GM12878 (cell line): ENCODE measurements around the gene KIRREL3. TPM values are rescaled to one million over a fixed set of nuclear protein-coding genes. Genes with fewer than 3 reads are reported as not detected.

Experiments
- ATAC-seq: fragments of 200-7000 bp; cut with Tn5 transposase; 3 replicates; pipeline ENCODE4 v1.9.1; 2020; ENCODE audit warnings: mild to moderate bottlenecking, moderate library complexity
- BruUV-seq: library from RNA; stranded (reverse); fragments of 400-500 nt; replicated peaks from 2 replicates; lab custom pipeline; 2021; lab: Mats Ljungman, UMichigan
- CTCF ChIA-PET: fragments of 300-600 bp; sonication (Branson Sonifier 250); formaldehyde crosslinking; extraction: SDS; loops from one replicate; lab custom pipeline; 2021; ENCODE audit warnings: inconsistent platforms; lab: Yijun Ruan, JAX
- POLR2A ChIA-PET: fragments of 350-600 bp; formaldehyde crosslinking; extraction: SDS; loops from one replicate; lab custom pipeline; 2021; ENCODE audit warnings: inconsistent platforms; lab: Charles Lee
- RAD21 ChIA-PET: fragments of 300-600 bp; sonication (Branson Sonifier 250); formaldehyde crosslinking; loops from one replicate; lab custom pipeline; 2023; ENCODE audit warnings: antibody characterized with exemption; ENCODE audit not compliant: unreplicated experiment; lab: Charles Lee
- SMC1A ChIA-PET: fragments of 300-600 bp; sonication (Branson Sonifier 250); formaldehyde crosslinking; loops from one replicate; lab custom pipeline; 2023; ENCODE audit not compliant: unreplicated experiment, uncharacterized antibody; lab: Charles Lee
- DNase-seq: peaks from one replicate; pipeline ENCODE4 v3.0.0-alpha.2; 2011; ENCODE audit warnings: low read depth, low spot score
- FAIRE-seq: peaks from 3 replicates; lab custom pipeline; 2011; peaks lifted over from hg19 to GRCh38; lab: Jason Lieb, UNC
- H2AFZ ChIP-seq: 2 replicates; pipeline ENCODE4 v1.6.0; 2011; ENCODE audit warnings: low read depth, low read length, control low read depth; ENCODE audit not compliant: control insufficient read depth
- H3K27ac ChIP-seq: 2 replicates; pipeline ENCODE4 v1.5.1; 2011; ENCODE audit warnings: control low read depth; ENCODE audit not compliant: control insufficient read depth, insufficient read depth
- H3K27me3 ChIP-seq, 2 experiments: replicated peaks in 1 of 2; 2 replicates each; pipeline versions ENCODE4 v1.6.0 to v1.6.1; 2011; ENCODE audit warnings: low read length in 1 of 2; ENCODE audit not compliant: control insufficient read depth in 2 of 2, insufficient read depth in 2 of 2
- H3K36me3 ChIP-seq, 2 experiments: 2 replicates each; pipeline ENCODE4 v1.5.1; 2011; ENCODE audit warnings: low read length in 1 of 2; ENCODE audit not compliant: control insufficient read depth in 2 of 2, insufficient read depth in 2 of 2
- H3K4me1 ChIP-seq: 2 replicates; pipeline ENCODE4 v1.6.1; 2011; ENCODE audit warnings: mild to moderate bottlenecking, low read length, moderate library complexity, mixed read lengths; ENCODE audit not compliant: control insufficient read depth, insufficient read depth
- H3K4me2 ChIP-seq: 2 replicates; pipeline ENCODE4 v1.6.0; 2011; ENCODE audit warnings: control low read depth; ENCODE audit not compliant: control insufficient read depth, insufficient read depth
- H3K4me3 ChIP-seq: fragments of 200-600 bp; sonication (generic); 2 replicates; pipeline ENCODE4 v1.5.1; 2016
- H3K79me2 ChIP-seq: 2 replicates; pipeline ENCODE4 v1.6.0; 2011; ENCODE audit warnings: low read length; ENCODE audit not compliant: control insufficient read depth, insufficient read depth
- H3K9ac ChIP-seq: 2 replicates; pipeline ENCODE4 v1.8.0; 2011; ENCODE audit warnings: low read length, control low read depth, mixed read lengths; ENCODE audit not compliant: control insufficient read depth, insufficient read depth
- H3K9me3 ChIP-seq: replicated peaks from 3 replicates; pipeline ENCODE4 v1.5.1; 2011; ENCODE audit warnings: mild to moderate bottlenecking, low read length; ENCODE audit not compliant: control insufficient read depth, insufficient read depth
- H4K20me1 ChIP-seq: 2 replicates; pipeline ENCODE4 v1.6.0; 2011; ENCODE audit not compliant: control insufficient read depth, insufficient read depth
- BHLHE40 ChIP-seq, 2 experiments: fragments of 450-650 bp in 1 of 2; IDR thresholded peaks; 2 replicates each; pipeline ENCODE4 v1.6.1; 2011 to 2017; ENCODE audit warnings: low read depth in 2 of 2, borderline replicate concordance in 1 of 2, improper control_type of control experiment in 1 of 2, low read length in 1 of 2, mild to moderate bottlenecking in 1 of 2
- BRCA1 ChIP-seq: IDR thresholded peaks from 2 replicates; pipeline ENCODE4 v1.6.1; 2011; ENCODE audit warnings: low read depth, low read length, improper control_type of control experiment
- HSF1 ChIP-seq: fragments of 150-350 bp; IDR thresholded peaks from 2 replicates; pipeline ENCODE4 v1.6.1; 2014; ENCODE audit warnings: mild to moderate bottlenecking, low read depth, low read length
- IKZF1 ChIP-seq: fragments of 450-650 bp; conservative IDR thresholded peaks from 2 replicates; pipeline ENCODE4 v1.6.1; 2017; ENCODE audit warnings: antibody characterized with exemption, mild to moderate bottlenecking
- NBN ChIP-seq: fragments of 450-650 bp; IDR thresholded peaks from 2 replicates; pipeline ENCODE4 v1.6.1; 2016
- NR2F1 ChIP-seq: fragments of 450-650 bp; conservative IDR thresholded peaks from 2 replicates; pipeline ENCODE4 v1.6.1; 2017; ENCODE audit warnings: mild to moderate bottlenecking
- RAD51 ChIP-seq: fragments of 450-650 bp; IDR thresholded peaks from 2 replicates; pipeline ENCODE4 v1.6.1; 2016; ENCODE audit warnings: moderate library complexity, mild to moderate bottlenecking, inconsistent platforms
- SREBF1 ChIP-seq: IDR thresholded peaks from 2 replicates; pipeline ENCODE4 v1.6.1; 2012; ENCODE audit warnings: mild to moderate bottlenecking, low read length
- ZBTB4 ChIP-seq: fragments of 450-650 bp; formaldehyde crosslinking; IDR thresholded peaks from 2 replicates; pipeline ENCODE4 v1.4.0; 2022; ENCODE audit warnings: mild to moderate bottlenecking, moderate library complexity
- ZNF592 ChIP-seq: fragments of 450-650 bp; IDR thresholded peaks from 2 replicates; pipeline ENCODE4 v1.6.1; 2017; ENCODE audit warnings: mild to moderate bottlenecking, moderate library complexity
- WGBS: methylation state at CpG from one replicate; pipeline ENCODE4 v1.1.6; 2016; ENCODE audit warnings: low lambda C conversion rate; ENCODE audit not compliant: insufficient replicate concordance, insufficient coverage; ENCODE audit errors: missing lambda C conversion rate; 5-methylcytosine and 5-hydroxymethylcytosine counted together
- in situ Hi-C: fragments of 300-500 bp; cut with MboI; formaldehyde crosslinking; loops from 9 replicates; pipeline ENCODE4 v1.14.3; 2018; ENCODE audit warnings: mixed read lengths
- intact Hi-C: fragments of 100-400 bp; cut with micrococcal nuclease; formaldehyde crosslinking; loops from one replicate; pipeline ENCODE4 v1.14.2; 2022; ENCODE audit not compliant: unreplicated experiment
- polyA plus RNA-seq, 11 experiments: library from polyadenylated mRNA; depleted of rRNA in 4 of 11; unstranded in 6 of 11; stranded (reverse) in 5 of 11; fragments of >200 nt; fragmentation: Nextera tagmentation in 4 of 11; fragmentation: Illumina TruSeq in 1 of 11; extraction: Ambion mirVana in 4 of 11; extraction: Trizol in 1 of 11; gene quantifications; 1 replicate in 1 of 11; 2 replicates in 10 of 11; pipeline versions ENCODE4 v1.2.1 to v1.2.3, GENCODE V29; 2011 to 2016; ENCODE audit warnings: inconsistent platforms in 2 of 11, missing spikeins in 2 of 11, low read depth in 1 of 11
- total RNA-seq, 4 experiments: library from RNA; depleted of rRNA in 3 of 4; stranded (reverse); fragments of >200 nt in 3 of 4; fragmentation: Illumina TruSeq in 1 of 4; extraction: Trizol in 1 of 4; gene quantifications; 2 replicates each; pipeline versions ENCODE4 v1.2.1 to v1.2.3, GENCODE V29; 2013 to 2021

Gene KIRREL3
- total and polyA plus RNA-seq, 10 of the 15 experiments (the other 5 are each of a cell fraction or from before 2014, with no cell fraction given), result under 0.01 TPM; not detected in 9

- DNase-seq (no peak), FAIRE-seq (no peak), ATAC-seq (no peak)
- Histone ChIP-seq H3K4me3 (no peak overlapping the region), H2AFZ (no peak overlapping the region), H4K20me1 (no peaks in the 10 kb centered on the region), H3K36me3 (no peaks in the 10 kb centered on the region), H3K9ac (no peak overlapping the region), H3K9me3 (no peaks in the 10 kb centered on the region), H3K4me1 (no peaks in the 10 kb centered on the region), H3K79me2 (no peaks in the 10 kb centered on the region), H3K4me2 (no peak overlapping the region), H3K27me3 (no peaks in the 10 kb centered on the region; a peak in 3 of 4 replicates), H3K27ac (no peak overlapping the region)
- RAD21 ChIA-PET, result no interaction called here
- 27% methylated on average over 2 of the region's 2 CpGs for WGBS
- CTCF ChIA-PET, result interaction anchor here (1.2 kb wide), 1 partner anchor 29 kb away, joined by 3 read pairs; no protein-coding TSS in a partner anchor
- POLR2A ChIA-PET, result no interaction called here
- BruUV-seq, result no TSS peak
- SMC1A ChIA-PET, result no interaction called here
- in situ Hi-C loops (no loop called here), intact Hi-C loops (no loop called here)
- no peak for TF ChIP-seq ZBTB4 (CRISPR knock-in tag)
- TF ChIP-seq NR2F1, result no peak
- TF ChIP-seq SREBF1, result no peak
- TF ChIP-seq ZNF592, result no peak
- no peak for TF ChIP-seq HSF1
- TF ChIP-seq RAD51, result no peak
- no peak for TF ChIP-seq IKZF1
- no peak for TF ChIP-seq NBN
- TF ChIP-seq BHLHE40 (IDR thresholded peaks at IDR 0.05; ENCODE audit: borderline replicate concordance in 1 of 2, low read depth in 2 of 2, low read length in 1 of 2), result no peak
- no peak for TF ChIP-seq BRCA1
These were observed 96.0 kb downstream of the KIRREL3 start for GRCh38 chr11:126904520-126904919.
